Psoas muscle (tissue), 8 donors: Measurements from ENCODE around the gene WNT2B. TPM values are rescaled to one million over a fixed set of nuclear protein-coding genes. Genes with fewer than 3 reads are reported as not detected.
A peak's percentile ranks its signal among the peaks of the same experiment; 100 is the strongest.

Source experiments
- ATAC-seq, 4 donors: fragments of 200-7000 bp; cut with Tn5 transposase; one replicate each; pipeline ENCODE4 v1.9.1; 2020; ENCODE audit warnings: moderate library complexity in 3 of 4, mild to moderate bottlenecking in 2 of 4
- DNase-seq, 2 donors: peaks; one replicate each; pipeline ENCODE4 v3.0.0-alpha.2; 2020
- H3K27ac ChIP-seq: fragments of 200-600 bp; one replicate; pipeline ENCODE4 v1.8.0; 2022
- H3K27me3 ChIP-seq, 3 donors: fragments of 200-600 bp in 1 of 3; one replicate each; pipeline versions ENCODE4 v1.6.1 to v1.8.0; 2013 to 2022; ENCODE audit warnings: low read length in 2 of 3, mild to moderate bottlenecking in 2 of 3, moderate library complexity in 1 of 3; ENCODE audit not compliant: insufficient read depth in 3 of 3
- H3K36me3 ChIP-seq, 2 donors: fragments of 200-600 bp in 1 of 2; one replicate each; pipeline versions ENCODE4 v1.6.1 to v1.8.0; 2013 to 2022; ENCODE audit warnings: low read depth in 1 of 2, mild to moderate bottlenecking in 1 of 2, moderate library complexity in 1 of 2; ENCODE audit not compliant: insufficient read depth in 1 of 2
- H3K4me1 ChIP-seq: fragments of 200-600 bp; one replicate; pipeline ENCODE4 v1.8.0; 2022
- H3K4me3 ChIP-seq: fragments of 200-600 bp; one replicate; pipeline ENCODE4 v1.8.0; 2022; ENCODE audit warnings: mild to moderate bottlenecking
- H3K9me3 ChIP-seq: fragments of 200-600 bp; one replicate; pipeline ENCODE4 v1.8.0; 2022
- WGBS, 3 donors: extraction: QIAGEN DNeasy Blood & Tissue Kit; methylation state at CpG; one replicate each; pipeline versions ENCODE4 v1.1.6 to v1.1.7; 2013; 5-methylcytosine and 5-hydroxymethylcytosine counted together
- intact Hi-C, 2 donors: fragments of 100-400 bp; cut with DNase I; formaldehyde crosslinking; loops; one replicate each; pipeline versions ENCODE4 v1.11.0 to v1.14.2; 2022
- polyA plus RNA-seq, 3 donors: library from polyadenylated mRNA; stranded (reverse); fragments of 200-250 nt; gene quantifications; one replicate each; pipeline ENCODE4 v1.2.3, GENCODE V29; 2013
- total RNA-seq, 4 donors: library from RNA; stranded (reverse); fragmentation: NEBNext Ultra II Directional in 2 of 4; extraction: Animal tissue kit (Norgen Biotek cat#: 25700) in 2 of 4; gene quantifications; one replicate each; pipeline versions ENCODE4 v1.2.1 to v1.2.4, GENCODE V29; 2021 to 2023
- TF ChIP-seq, protein P1 (sequence below): fragments of 200-600 bp; IDR thresholded peaks from one replicate; pipeline ENCODE4 v1.8.0; 2022; ENCODE audit warnings: antibody characterized with exemption
- donor health status: healthy with polysubstance abuse.
- donor health status: DM: no; HTN: no; CAD: no; lungs with moderate emphysema.
- donor health status: Bipolar disorder and iron deficiency.
- donor health status: healthy.
- donor health status: DM: yes; HTN: yes; CAD: no.
- donor health status: DM: no; HTN: no; CAD: no.
- donor health status: DM: no; HTN: no; CAD: no.
- donor health status: DM: yes; HTN: yes; CAD: no.

The WNT2B gene
- total and polyA plus RNA-seq, 7 donors, result 0.18 to 0.86 (median 0.40) TPM

DNA sequence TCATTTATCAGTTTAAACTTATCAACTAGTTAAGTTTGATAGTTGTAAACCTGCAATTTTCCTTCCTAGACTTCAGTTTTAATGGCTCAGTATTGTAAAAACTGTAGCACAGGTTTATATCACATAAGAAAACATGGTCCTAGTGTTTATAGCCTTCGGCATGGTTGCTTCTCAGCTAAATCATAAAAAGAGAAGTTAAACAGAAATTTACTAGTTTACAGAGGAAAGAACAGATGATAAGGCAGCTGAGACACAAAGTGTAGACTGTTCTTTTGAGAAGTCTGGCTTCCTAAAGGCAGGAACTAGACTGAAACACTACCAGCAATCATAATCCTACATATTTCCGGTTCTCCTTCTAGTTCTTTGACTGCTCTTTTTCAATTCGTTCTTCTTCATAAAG lies 39.8 kb downstream of the WNT2B start:
- TF ChIP-seq, protein P1, sequence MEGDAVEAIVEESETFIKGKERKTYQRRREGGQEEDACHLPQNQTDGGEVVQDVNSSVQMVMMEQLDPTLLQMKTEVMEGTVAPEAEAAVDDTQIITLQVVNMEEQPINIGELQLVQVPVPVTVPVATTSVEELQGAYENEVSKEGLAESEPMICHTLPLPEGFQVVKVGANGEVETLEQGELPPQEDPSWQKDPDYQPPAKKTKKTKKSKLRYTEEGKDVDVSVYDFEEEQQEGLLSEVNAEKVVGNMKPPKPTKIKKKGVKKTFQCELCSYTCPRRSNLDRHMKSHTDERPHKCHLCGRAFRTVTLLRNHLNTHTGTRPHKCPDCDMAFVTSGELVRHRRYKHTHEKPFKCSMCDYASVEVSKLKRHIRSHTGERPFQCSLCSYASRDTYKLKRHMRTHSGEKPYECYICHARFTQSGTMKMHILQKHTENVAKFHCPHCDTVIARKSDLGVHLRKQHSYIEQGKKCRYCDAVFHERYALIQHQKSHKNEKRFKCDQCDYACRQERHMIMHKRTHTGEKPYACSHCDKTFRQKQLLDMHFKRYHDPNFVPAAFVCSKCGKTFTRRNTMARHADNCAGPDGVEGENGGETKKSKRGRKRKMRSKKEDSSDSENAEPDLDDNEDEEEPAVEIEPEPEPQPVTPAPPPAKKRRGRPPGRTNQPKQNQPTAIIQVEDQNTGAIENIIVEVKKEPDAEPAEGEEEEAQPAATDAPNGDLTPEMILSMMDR, result no peak
- no peaks in the 10 kb centered on the region for H3K27me3 ChIP-seq
- WGBS, 3 donors, result 85 to 93% (median 90%) methylated on average over 3 of the region's 3 CpGs
- no peak overlapping the region for H3K27ac ChIP-seq
- no peaks in the 10 kb centered on the region for H3K9me3 ChIP-seq
- intact Hi-C loops, result no loop called here
- ATAC-seq (no peak), DNase-seq (no peak)
- H3K36me3 ChIP-seq, result peaks cover 0 to 32% of the 10 kb centered on the region in 2 donors
- H3K4me3 ChIP-seq, result no peak overlapping the region
- peaks cover 10% of the 10 kb centered on the region for H3K4me1 ChIP-seq

- Histone ChIP-seq H3K27ac (no peak overlapping the region), H3K4me1 (peaks cover 2% of the 10 kb centered on the region), H3K36me3 (peaks cover 0 to 41% of the 10 kb centered on the region in 2 donors), H3K4me3 (no peak overlapping the region), H3K27me3 (no peaks in the 10 kb centered on the region), H3K9me3 (no peaks in the 10 kb centered on the region)
- TF ChIP-seq, protein P1, result no peak
- DNase-seq, result no peak
- 80 to 84% (median 82%) methylated on average over 2 of the region's 2 CpGs for WGBS, 3 donors
- ATAC-seq, result no peak
- intact Hi-C loops, result no loop called here
These were observed 40.8 kb downstream of the WNT2B start for GRCh38 chr1:112549590-112549989.

- no peaks in the 10 kb centered on the region for H3K27me3 ChIP-seq
- H3K4me3 ChIP-seq, result no peak overlapping the region
- peaks cover 8% of the 10 kb centered on the region for H3K4me1 ChIP-seq
- TF ChIP-seq, protein P1, result no peak
- intact Hi-C loops, result no loop called here
- peaks cover 0 to 41% of the 10 kb centered on the region in 2 donors for H3K36me3 ChIP-seq
- no peaks in the 10 kb centered on the region for H3K9me3 ChIP-seq
- ATAC-seq (no peak), DNase-seq (no peak)
- H3K27ac ChIP-seq, result no peak overlapping the region
These were observed 45.6 kb downstream of the WNT2B start for GRCh38 chr1:112554411-112554810.

GRCh38 chr1:112557385-112557784 lies 48.6 kb downstream of the WNT2B start:
- no peak for DNase-seq
- 91 to 98% (median 92%) methylated on average over 1 of the region's 1 CpG for WGBS, 3 donors

GRCh38 chr1:112558634-112559033 lies 49.9 kb downstream of the WNT2B start:
- Histone ChIP-seq H3K27ac (no peak overlapping the region), H3K4me3 (no peak overlapping the region), H3K36me3 (peaks cover 0 to 38% of the 10 kb centered on the region in 2 donors), H3K4me1 (peaks cover 8% of the 10 kb centered on the region), H3K27me3 (no peaks in the 10 kb centered on the region), H3K9me3 (no peaks in the 10 kb centered on the region)
- ATAC-seq, result no peak
- no peak for DNase-seq
- TF ChIP-seq, protein P1, result no peak
- intact Hi-C loops, result no loop called here
- WGBS, 3 donors, result 83 to 91% (median 87%) methylated on average over 3 of the region's 3 CpGs

More at GRCh38 chr1:112557385-112557784, 48.6 kb downstream of the WNT2B start:
- Histone ChIP-seq H3K4me1 (peaks cover 8% of the 10 kb centered on the region), H3K36me3 (peaks cover 0 to 39% of the 10 kb centered on the region in 2 donors), H3K27me3 (no peaks in the 10 kb centered on the region), H3K4me3 (no peak overlapping the region), H3K27ac (peak overlapping the region; percentile 38), H3K9me3 (no peaks in the 10 kb centered on the region)
- TF ChIP-seq, protein P1, result no peak
- intact Hi-C loops, result no loop called here
- ATAC-seq, result peak in 3 of 4 donors; percentile 36 to 42 (median 38)
